ENCODE results near the gene TMEM182. TPM values are rescaled to one million over a fixed set of nuclear protein-coding genes. Genes with fewer than 3 reads are reported as not detected.

The TMEM182 gene
- total and polyA plus RNA-seq, 9 of the 15 experiments (the other 6 are each of a cell fraction or from before 2014, with no cell fraction given), result 5.2 to 11.4 (median 7.5) TPM

- TF ChIP-seq, protein P1, sequence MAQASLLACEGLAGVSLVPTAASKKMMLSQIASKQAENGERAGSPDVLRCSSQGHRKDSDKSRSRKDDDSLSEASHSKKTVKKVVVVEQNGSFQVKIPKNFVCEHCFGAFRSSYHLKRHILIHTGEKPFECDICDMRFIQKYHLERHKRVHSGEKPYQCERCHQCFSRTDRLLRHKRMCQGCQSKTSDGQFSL (CRISPR knock-in tag; IDR thresholded peaks at IDR 0.05), result no peak
- TF ChIP-seq, protein P1 (tag; IDR thresholded peaks at IDR 0.05), result no peak
- no peak; the same call in 1 of the 2 replicates for TF ChIP-seq MTA3 (IDR thresholded peaks at IDR 0.05; ENCODE audit: borderline replicate concordance)
- peak in 1 of 2 experiments; percentile 57 for TF ChIP-seq E2F6 (IDR thresholded peaks at IDR 0.05; ENCODE audit: borderline replicate concordance in 1 of 2, extremely low read depth in 1 of 2, insufficient read depth in 1 of 2, insufficient read length in 1 of 2, low read depth in 1 of 2, low read length in 1 of 2, poor library complexity in 1 of 2, severe bottlenecking in 1 of 2)
- no peak for TF ChIP-seq ZC3H11A (IDR thresholded peaks at IDR 0.05; ENCODE audit: low read depth, low read length)
- TF ChIP-seq, protein P2, sequence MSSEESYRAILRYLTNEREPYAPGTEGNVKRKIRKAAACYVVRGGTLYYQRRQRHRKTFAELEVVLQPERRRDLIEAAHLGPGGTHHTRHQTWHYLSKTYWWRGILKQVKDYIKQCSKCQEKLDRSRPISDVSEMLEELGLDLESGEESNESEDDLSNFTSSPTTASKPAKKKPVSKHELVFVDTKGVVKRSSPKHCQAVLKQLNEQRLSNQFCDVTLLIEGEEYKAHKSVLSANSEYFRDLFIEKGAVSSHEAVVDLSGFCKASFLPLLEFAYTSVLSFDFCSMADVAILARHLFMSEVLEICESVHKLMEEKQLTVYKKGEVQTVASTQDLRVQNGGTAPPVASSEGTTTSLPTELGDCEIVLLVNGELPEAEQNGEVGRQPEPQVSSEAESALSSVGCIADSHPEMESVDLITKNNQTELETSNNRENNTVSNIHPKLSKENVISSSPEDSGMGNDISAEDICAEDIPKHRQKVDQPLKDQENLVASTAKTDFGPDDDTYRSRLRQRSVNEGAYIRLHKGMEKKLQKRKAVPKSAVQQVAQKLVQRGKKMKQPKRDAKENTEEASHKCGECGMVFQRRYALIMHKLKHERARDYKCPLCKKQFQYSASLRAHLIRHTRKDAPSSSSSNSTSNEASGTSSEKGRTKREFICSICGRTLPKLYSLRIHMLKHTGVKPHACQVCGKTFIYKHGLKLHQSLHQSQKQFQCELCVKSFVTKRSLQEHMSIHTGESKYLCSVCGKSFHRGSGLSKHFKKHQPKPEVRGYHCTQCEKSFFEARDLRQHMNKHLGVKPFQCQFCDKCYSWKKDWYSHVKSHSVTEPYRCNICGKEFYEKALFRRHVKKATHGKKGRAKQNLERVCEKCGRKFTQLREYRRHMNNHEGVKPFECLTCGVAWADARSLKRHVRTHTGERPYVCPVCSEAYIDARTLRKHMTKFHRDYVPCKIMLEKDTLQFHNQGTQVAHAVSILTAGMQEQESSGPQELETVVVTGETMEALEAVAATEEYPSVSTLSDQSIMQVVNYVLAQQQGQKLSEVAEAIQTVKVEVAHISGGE (CRISPR knock-in tag; IDR thresholded peaks at IDR 0.05), result peak in 1 of 3 experiments; percentile 69; a peak in 3 of 6 replicates
- no peak for TF ChIP-seq FOXP4 (CRISPR knock-in tag; IDR thresholded peaks at IDR 0.05; ENCODE audit: borderline replicate concordance)
Observed at GRCh38 chr2:102736410-102737409, 25.1 kb upstream of the TMEM182 start (continued).

Measured in K562 (cell line).